B cell (primary cell): ENCODE measurements around the gene CCDC30. TPM values are rescaled to one million over a fixed set of nuclear protein-coding genes. Genes with fewer than 3 reads are reported as not detected.

ENCODE experiments used
- ATAC-seq: fragments of 200-7000 bp; cut with Tn5 transposase; one replicate; pipeline ENCODE4 v1.10.0; 2021; ENCODE audit warnings: low read depth, mild to moderate bottlenecking, moderate number of reproducible peaks, moderate library complexity
- CTCF ChIA-PET: fragments of 350-600 bp; sonication (Branson Sonifier 250); formaldehyde crosslinking; loops from one replicate; lab custom pipeline; 2021; ENCODE audit warnings: antibody characterized with exemption, inconsistent platforms; lab: Charles Lee
- POLR2A ChIA-PET: fragments of 350-600 bp; sonication (Branson Sonifier 250); formaldehyde crosslinking; loops from one replicate; lab custom pipeline; 2021; ENCODE audit warnings: antibody characterized with exemption; lab: Charles Lee
- DNase-seq: peaks from one replicate; pipeline ENCODE4 v3.0.0; 2013
- H2AFZ ChIP-seq: 2 replicates; pipeline ENCODE4 v1.6.1; 2012; ENCODE audit warnings: mild to moderate bottlenecking, low read depth, low read length; ENCODE audit not compliant: insufficient read depth, poor library complexity, severe bottlenecking
- H3K27ac ChIP-seq, 2 donors: 1 replicate in 1 of 2; 2 replicates in 1 of 2; pipeline ENCODE4 v1.5.1; 2012 to 2013; ENCODE audit warnings: low read length in 2 of 2, mild to moderate bottlenecking in 2 of 2, moderate library complexity in 1 of 2
- H3K27me3 ChIP-seq, 4 experiments: fragments of 200-600 bp in 1 of 4; sonication (generic) in 1 of 4; replicated peaks in 1 of 4; 1 replicate in 2 of 4; 2 replicates in 2 of 4; pipeline versions ENCODE4 v1.6.1 to v1.7.0; 2013 to 2016; ENCODE audit warnings: low read length in 3 of 4, mild to moderate bottlenecking in 2 of 4, mixed read lengths in 1 of 4, moderate library complexity in 1 of 4; ENCODE audit not compliant: insufficient read depth in 4 of 4, control insufficient read depth in 3 of 4; ENCODE audit errors: control extremely low read depth in 1 of 4
- H3K36me3 ChIP-seq, 2 experiments: replicated peaks in 1 of 2; 1 replicate in 1 of 2; 2 replicates in 1 of 2; pipeline versions ENCODE4 v1.6.1 to v1.7.1; 2013; ENCODE audit warnings: low read length in 1 of 2; ENCODE audit not compliant: insufficient read depth in 2 of 2, control insufficient read depth in 1 of 2; ENCODE audit errors: control extremely low read depth in 1 of 2, extremely low read depth in 1 of 2
- H3K4me1 ChIP-seq, 2 donors: fragments of 200-600 bp in 1 of 2; sonication (generic) in 1 of 2; 1 replicate in 1 of 2; 2 replicates in 1 of 2; pipeline versions ENCODE4 v1.5.1 to v1.6.1; 2013 to 2017; ENCODE audit warnings: low read length in 2 of 2; ENCODE audit not compliant: control insufficient read depth in 2 of 2, insufficient read depth in 2 of 2
- H3K4me2 ChIP-seq: replicated peaks from 2 replicates; pipeline ENCODE3; 2012; ENCODE audit warnings: mild to moderate bottlenecking, low read depth, low read length; ENCODE audit not compliant: poor library complexity, severe bottlenecking
- H3K4me3 ChIP-seq, 5 experiments: fragments of 200-600 bp in 1 of 5; sonication (generic) in 1 of 5; 1 replicate in 3 of 5; 2 replicates in 2 of 5; pipeline versions ENCODE4 v1.5.1 to v1.7.0; 2011 to 2016; ENCODE audit warnings: low read length in 4 of 5, mild to moderate bottlenecking in 4 of 5, low read depth in 2 of 5, control low read depth in 1 of 5, moderate library complexity in 1 of 5; ENCODE audit not compliant: insufficient read depth in 1 of 5; ENCODE audit errors: control extremely low read depth in 1 of 5, extremely low read depth in 1 of 5
- H3K79me2 ChIP-seq: fragments of 200-600 bp; sonication (generic); one replicate; pipeline ENCODE4 v1.6.0; 2016; ENCODE audit warnings: low read length; ENCODE audit not compliant: control insufficient read depth, insufficient read depth
- H3K9ac ChIP-seq: fragments of 200-600 bp; sonication (generic); 2 replicates; pipeline ENCODE4 v1.6.1; 2017; ENCODE audit warnings: mild to moderate bottlenecking, low read length, moderate library complexity
- H3K9me3 ChIP-seq, 3 donors: one replicate each; pipeline versions ENCODE4 v1.6.1 to v1.7.1; 2013; ENCODE audit warnings: low read length in 2 of 3; ENCODE audit not compliant: control insufficient read depth in 2 of 3, insufficient read depth in 1 of 3; ENCODE audit errors: control extremely low read depth in 1 of 3
- H4K20me1 ChIP-seq: 2 replicates; pipeline ENCODE4 v1.6.0; 2012; ENCODE audit warnings: mild to moderate bottlenecking, low read length; ENCODE audit not compliant: insufficient read depth, control insufficient read depth, poor library complexity, severe bottlenecking
- H3K27ac Mint-ChIP-seq: one replicate; pipeline ENCODE4 v1.8.0; 2021; ENCODE audit warnings: mixed read lengths
- H3K27me3 Mint-ChIP-seq: one replicate; pipeline ENCODE4 v1.8.0; 2021; ENCODE audit warnings: mixed read lengths
- H3K4me1 Mint-ChIP-seq: one replicate; pipeline ENCODE4 v1.8.0; 2021; ENCODE audit warnings: mixed read lengths
- H3K4me3 Mint-ChIP-seq: one replicate; pipeline ENCODE4 v1.8.0; 2021; ENCODE audit warnings: mixed read lengths
- H3K9me3 Mint-ChIP-seq: one replicate; pipeline ENCODE4 v1.8.0; 2022; ENCODE audit warnings: mixed read lengths; ENCODE audit not compliant: insufficient read depth
- EZH2 ChIP-seq: IDR thresholded peaks from 2 replicates; pipeline ENCODE4 v1.6.1; 2012; ENCODE audit warnings: borderline replicate concordance, low read depth, mild to moderate bottlenecking, moderate library complexity, low read length; ENCODE audit not compliant: insufficient read depth, poor library complexity, severe bottlenecking
- WGBS: methylation state at CpG from one replicate; pipeline ENCODE4 v1.1.5; 2013; ENCODE audit warnings: missing lambda C conversion rate; ENCODE audit not compliant: insufficient coverage; 5-methylcytosine and 5-hydroxymethylcytosine counted together
- intact Hi-C: fragments of 100-400 bp; cut with micrococcal nuclease; formaldehyde crosslinking; loops from one replicate; pipeline ENCODE4 v1.10.0; 2022
- polyA plus RNA-seq: library from polyadenylated mRNA; depleted of rRNA; stranded (reverse); fragments of >200 nt; gene quantifications from 2 replicates; pipeline ENCODE4 v1.2.3, GENCODE V29; 2012
- total RNA-seq, 2 donors: library from RNA; stranded (reverse); fragments of 120-200 nt in 1 of 2; gene quantifications; 1 replicate in 1 of 2; 2 replicates in 1 of 2; pipeline versions ENCODE4 v1.2.3 to v1.2.4, GENCODE V29; 2013 to 2022
- TF ChIP-seq, protein P1 (sequence below): fragments of 200-600 bp; IDR thresholded peaks from one replicate; pipeline ENCODE4 v1.8.0; 2022; ENCODE audit warnings: antibody characterized with exemption, mild to moderate bottlenecking

CCDC30 gene
- total and polyA plus RNA-seq, 2 donors (not counting 1 experiment from before 2014, with no cell fraction given): 1.4 to 7.4 TPM

DNA sequence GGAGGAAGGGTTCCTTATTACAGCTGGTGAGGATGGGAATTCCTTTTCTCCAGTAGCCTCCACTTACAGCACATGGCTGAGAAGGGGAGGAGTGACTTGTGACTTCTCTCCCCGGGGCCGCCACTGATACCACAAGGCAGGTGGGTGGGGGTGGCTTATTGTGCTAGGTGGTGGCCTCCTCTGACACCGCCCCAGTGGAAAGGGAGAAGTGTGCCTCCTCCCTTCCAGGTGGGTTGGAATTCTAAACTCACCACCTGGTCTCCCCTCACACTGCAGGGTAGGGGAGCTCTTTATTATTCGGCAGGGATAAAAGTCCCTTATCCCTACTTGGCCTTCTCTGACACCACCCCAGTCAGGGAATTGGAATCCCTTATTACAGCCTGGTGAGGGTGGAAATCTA lies 89.5 kb downstream of the CCDC30 start:
- H3K9me3 Mint-ChIP-seq: no peaks in the 10 kb centered on the region
- Histone ChIP-seq H3K27ac (no peak overlapping the region), H4K20me1 (no peaks in the 10 kb centered on the region), H3K9me3 (no peaks in the 10 kb centered on the region), H3K4me3 (no peak overlapping the region), H3K79me2 (no peaks in the 10 kb centered on the region), H2AFZ (no peak overlapping the region), H3K36me3 (no peaks in the 10 kb centered on the region), H3K4me2 (no peak overlapping the region), H3K27me3 (no peaks in the 10 kb centered on the region), H3K9ac (no peak overlapping the region), H3K4me1 (peaks cover 2 to 4% of the 10 kb centered on the region in 2 donors)
- no peak for ATAC-seq
- no peak overlapping the region for H3K4me3 Mint-ChIP-seq
- H3K4me1 Mint-ChIP-seq: peaks cover 4% of the 10 kb centered on the region
- no CpG with 5 or more reads among the region's 4 CpGs for WGBS
- TF ChIP-seq EZH2: no peak
- TF ChIP-seq, protein P1, sequence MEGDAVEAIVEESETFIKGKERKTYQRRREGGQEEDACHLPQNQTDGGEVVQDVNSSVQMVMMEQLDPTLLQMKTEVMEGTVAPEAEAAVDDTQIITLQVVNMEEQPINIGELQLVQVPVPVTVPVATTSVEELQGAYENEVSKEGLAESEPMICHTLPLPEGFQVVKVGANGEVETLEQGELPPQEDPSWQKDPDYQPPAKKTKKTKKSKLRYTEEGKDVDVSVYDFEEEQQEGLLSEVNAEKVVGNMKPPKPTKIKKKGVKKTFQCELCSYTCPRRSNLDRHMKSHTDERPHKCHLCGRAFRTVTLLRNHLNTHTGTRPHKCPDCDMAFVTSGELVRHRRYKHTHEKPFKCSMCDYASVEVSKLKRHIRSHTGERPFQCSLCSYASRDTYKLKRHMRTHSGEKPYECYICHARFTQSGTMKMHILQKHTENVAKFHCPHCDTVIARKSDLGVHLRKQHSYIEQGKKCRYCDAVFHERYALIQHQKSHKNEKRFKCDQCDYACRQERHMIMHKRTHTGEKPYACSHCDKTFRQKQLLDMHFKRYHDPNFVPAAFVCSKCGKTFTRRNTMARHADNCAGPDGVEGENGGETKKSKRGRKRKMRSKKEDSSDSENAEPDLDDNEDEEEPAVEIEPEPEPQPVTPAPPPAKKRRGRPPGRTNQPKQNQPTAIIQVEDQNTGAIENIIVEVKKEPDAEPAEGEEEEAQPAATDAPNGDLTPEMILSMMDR: no peak
- H3K27me3 Mint-ChIP-seq: no peaks in the 10 kb centered on the region
- intact Hi-C loops: no loop called here
- no peak for DNase-seq
- ChIA-PET POLR2A (no interaction called here), CTCF (no interaction called here)
- H3K27ac Mint-ChIP-seq: no peak overlapping the region

DNA sequence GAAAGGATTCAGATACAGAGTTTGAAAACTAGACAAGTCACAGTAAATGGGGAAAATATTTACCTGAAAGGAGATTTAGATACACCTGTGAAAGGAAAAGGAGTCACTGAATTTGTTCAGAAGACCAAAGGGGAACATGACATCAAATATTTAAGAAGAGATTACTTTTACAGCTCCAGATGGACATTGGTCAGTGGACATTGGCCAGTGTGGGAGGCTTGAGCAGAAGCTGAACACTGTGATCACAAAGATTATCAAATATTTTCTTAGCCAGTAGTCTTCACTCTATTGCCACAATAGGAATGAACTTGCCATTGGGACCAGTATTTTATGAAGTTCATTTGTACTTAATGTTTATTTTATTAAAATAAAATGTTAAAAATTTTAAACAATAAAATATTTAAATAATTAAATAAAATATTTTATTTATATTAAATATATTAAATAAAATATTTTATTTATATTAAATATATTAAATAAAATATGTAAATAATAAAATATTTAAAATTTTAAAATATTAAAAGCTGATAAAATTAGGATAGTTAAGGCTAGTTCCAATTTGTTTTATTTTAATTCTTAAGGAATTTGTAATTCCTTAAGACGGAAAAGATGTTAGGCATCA lies 94.3 kb downstream of the CCDC30 start:
- ATAC-seq: no peak
- H3K27me3 Mint-ChIP-seq: peaks cover 3% of the 10 kb centered on the region
- H3K27ac Mint-ChIP-seq: no peak overlapping the region

More for the DNA sequence above, 94.3 kb downstream of the CCDC30 start:
- H3K27ac ChIP-seq: no peak overlapping the region
- H3K9me3 ChIP-seq: peaks cover 0 to 2% (median 0%) of the 10 kb centered on the region in 3 donors
- H3K36me3 ChIP-seq: no peaks in the 10 kb centered on the region
- Mint-ChIP-seq H3K9me3 (no peaks in the 10 kb centered on the region), H3K4me3 (no peak overlapping the region), H3K4me1 (no peaks in the 10 kb centered on the region)
- intact Hi-C loops: no loop called here
- H3K4me1 ChIP-seq: no peaks in the 10 kb centered on the region
- ChIA-PET POLR2A (no interaction called here), CTCF (no interaction called here)
- no CpG with 5 or more reads among the region's 1 CpG for whole genome bisulfite sequencing
- H4K20me1 ChIP-seq: no peaks in the 10 kb centered on the region
- no peaks in the 10 kb centered on the region for H3K27me3 ChIP-seq
- H2AFZ ChIP-seq: no peak overlapping the region
- TF ChIP-seq, protein P1: no peak
- no peak for TF ChIP-seq EZH2
- DNase-seq: no peak
- H3K79me2 ChIP-seq: no peaks in the 10 kb centered on the region
- H3K9ac ChIP-seq: no peak overlapping the region
- H3K4me3 ChIP-seq: no peak overlapping the region
- H3K4me2 ChIP-seq: no peak overlapping the region
